GM21528 (cell line): Measurements from ENCODE around the gene TMEFF2.

Source experiments
- ATAC-seq: cut with Tn5 transposase; IDR thresholded peaks from one replicate; pipeline ENCODE4 v1.9.1; 2021; ENCODE audit warnings: mild to moderate bottlenecking, moderate library complexity; ENCODE audit not compliant: unreplicated experiment, low FRiP score

Gene TMEFF2

DNA sequence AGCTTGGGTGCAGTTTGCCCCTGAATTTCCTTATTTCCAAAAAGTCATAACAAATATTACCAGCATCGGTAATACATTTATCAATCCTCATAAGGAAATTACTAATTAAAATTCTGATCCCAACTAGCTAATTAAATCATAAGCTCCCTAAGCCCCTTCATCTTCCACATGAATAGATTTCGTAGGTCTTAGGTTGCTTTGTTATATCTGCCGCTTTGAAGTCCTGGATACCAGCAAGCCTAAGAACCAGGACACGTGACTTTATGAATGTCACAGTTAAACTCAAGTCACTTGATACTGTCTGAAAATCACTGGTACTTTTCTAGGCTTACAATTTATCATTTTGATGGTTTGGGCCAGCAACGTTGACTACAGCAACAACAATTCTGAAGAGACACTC, 213.0 kb downstream of the TMEFF2 start:
- ATAC-seq, result no peak

GRCh38 chr2:191980483-191980882, 214.2 kb downstream of the TMEFF2 start:
- no peak for ATAC-seq

GRCh38 chr2:191979221-191979730, 215.5 kb downstream of the TMEFF2 start:
- no peak for ATAC-seq

- no peak for ATAC-seq
Measured at GRCh38 chr2:191977754-191978153, 217.0 kb downstream of the TMEFF2 start.

DNA sequence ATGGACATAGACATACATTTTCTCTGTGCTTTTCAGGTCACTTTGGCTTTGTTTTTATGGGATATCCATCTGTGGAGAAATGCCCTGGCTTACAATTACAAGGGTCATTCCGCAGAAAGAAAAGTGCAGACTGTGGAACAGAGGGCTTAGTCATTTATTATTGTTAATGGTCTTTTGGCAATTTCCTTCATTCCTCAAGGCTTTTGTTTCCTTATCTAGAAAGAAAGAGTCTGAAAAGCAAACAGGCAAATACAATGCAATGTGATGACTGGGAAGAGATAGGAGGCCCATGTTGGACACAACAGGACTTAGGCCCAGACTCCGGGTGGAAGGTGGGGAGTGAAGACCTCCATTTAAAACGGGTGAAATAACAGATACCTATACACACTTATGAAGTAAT, 218.3 kb downstream of the TMEFF2 start:
- no peak for ATAC-seq

DNA sequence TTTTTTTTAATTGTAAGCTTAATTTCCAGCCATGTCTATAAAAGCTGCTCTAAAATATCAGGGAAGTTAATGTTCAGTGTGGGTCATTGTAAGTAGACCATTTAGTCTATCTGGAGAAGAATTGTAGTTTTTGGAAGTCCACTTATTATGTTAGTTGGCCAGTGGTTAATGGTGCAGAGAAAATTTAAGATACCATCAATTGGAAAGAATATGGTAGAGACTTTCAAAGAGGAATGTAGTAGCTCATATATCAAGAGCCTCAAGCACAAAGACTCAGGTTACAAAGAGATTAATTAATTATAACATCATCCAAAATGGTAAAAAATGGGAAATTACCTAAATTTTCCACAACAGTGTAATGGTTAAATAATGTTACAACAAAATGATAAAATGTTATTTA, 220.1 kb downstream of the TMEFF2 start:
- ATAC-seq, result no peak

DNA sequence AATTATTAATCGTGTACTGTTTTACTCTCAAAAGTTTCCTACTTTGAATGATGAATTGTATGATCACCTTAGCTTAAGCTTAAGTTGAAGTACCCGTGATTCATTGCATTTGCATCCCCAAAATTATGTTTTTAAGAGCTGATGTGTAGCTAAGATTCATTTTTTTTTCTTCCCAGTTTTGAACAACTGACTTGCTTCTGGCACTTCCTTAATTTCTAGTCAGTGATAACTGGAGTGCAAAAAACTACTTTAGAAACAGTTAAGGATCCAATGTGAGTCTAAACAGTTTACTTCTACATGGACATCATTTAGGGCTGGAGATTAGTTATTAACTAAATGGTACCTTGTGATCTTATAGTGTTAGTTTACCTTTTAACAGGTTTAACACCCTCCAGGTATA, 223.9 kb downstream of the TMEFF2 start:
- no peak for ATAC-seq

DNA sequence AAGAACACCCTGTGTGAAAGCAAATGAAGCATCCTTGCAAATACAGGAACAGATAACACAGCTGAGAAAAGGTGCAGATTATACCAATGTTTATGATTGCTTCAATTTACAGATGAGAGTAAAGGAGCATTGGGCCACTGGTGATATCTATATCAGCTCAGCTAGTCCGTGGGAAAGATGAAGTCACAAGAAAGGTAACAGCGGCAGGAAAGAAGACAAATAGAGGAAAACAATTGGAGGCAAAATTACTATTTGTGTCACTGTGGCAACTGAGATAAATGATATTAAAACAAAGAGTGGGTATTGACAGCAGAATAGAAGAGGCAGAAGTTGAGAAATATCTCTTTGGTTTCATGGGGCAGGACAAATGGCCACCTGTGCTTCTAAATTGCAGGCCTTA, 226.6 kb downstream of the TMEFF2 start:
- ATAC-seq, result no peak

- ATAC-seq, result no peak
Measured at GRCh38 chr2:191965733-191966132, 229.0 kb downstream of the TMEFF2 start.

DNA sequence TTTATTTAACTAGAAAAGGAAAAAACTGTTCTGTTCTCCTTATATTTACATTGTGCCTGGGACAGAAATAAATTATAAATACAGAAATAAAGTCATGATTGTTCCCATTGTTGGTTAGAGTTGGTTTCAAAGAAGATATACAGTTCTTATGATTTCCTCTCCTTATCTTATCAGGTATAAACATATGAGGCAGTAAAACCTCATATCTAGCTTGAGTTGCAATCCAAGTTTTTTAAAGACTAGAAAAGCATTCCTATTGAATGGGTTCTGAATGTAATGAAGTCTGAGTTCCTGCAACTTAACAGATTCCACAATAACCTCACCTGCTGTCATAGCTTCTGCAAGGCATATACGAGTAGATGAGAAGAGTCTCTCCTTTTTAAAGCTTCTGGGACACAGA, 233.2 kb downstream of the TMEFF2 start:
- no peak for ATAC-seq

DNA sequence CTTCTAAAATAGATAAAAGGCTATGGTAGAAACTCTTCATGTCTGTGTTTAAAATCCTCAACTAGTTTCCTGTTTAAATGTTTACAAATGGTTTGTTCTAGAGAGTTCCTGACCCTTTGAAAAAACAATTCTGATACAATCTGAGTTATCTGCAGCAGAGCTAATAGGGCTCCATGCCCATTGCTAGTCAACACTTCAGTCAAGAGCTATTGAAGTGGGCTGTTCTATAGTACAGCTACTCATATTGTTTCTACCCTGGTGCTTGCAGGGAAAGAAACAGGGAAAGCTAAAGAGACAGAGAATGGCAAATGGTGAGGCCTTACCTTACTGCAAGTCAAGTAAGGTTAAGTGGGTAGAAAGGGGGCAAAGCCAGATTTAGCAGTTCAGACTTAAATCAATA, 235.5 kb downstream of the TMEFF2 start:
- ATAC-seq, result no peak

GRCh38 chr2:191957996-191958860, 236.5 kb downstream of the TMEFF2 start:
- ATAC-seq, result no peak

DNA sequence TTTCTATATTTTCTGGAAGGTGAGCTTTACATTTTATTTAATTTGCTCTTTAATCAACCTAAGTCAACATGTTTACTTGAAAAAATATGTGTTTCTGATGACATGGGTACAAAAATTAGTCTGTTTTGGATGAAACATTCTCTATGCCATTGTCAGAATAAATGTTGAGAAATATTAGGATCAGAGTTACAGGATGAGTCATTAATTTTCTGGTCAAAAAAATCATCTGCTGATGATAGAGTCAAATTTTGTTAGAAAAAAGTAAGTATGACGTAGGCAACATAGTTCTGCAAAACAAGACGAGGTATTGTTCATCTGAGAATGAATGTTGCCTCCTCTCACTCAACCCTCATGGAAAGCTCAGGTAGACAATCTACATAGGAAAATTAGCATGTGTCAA, 240.3 kb downstream of the TMEFF2 start:
- ATAC-seq, result no peak

GRCh38 chr2:191952515-191953270, 242.0 kb downstream of the TMEFF2 start:
- no peak for ATAC-seq

- no peak for ATAC-seq
Measured at GRCh38 chr2:191951832-191952231, 242.9 kb downstream of the TMEFF2 start.

- ATAC-seq, result no peak
Measured at GRCh38 chr2:191951376-191951775, 243.4 kb downstream of the TMEFF2 start.

DNA sequence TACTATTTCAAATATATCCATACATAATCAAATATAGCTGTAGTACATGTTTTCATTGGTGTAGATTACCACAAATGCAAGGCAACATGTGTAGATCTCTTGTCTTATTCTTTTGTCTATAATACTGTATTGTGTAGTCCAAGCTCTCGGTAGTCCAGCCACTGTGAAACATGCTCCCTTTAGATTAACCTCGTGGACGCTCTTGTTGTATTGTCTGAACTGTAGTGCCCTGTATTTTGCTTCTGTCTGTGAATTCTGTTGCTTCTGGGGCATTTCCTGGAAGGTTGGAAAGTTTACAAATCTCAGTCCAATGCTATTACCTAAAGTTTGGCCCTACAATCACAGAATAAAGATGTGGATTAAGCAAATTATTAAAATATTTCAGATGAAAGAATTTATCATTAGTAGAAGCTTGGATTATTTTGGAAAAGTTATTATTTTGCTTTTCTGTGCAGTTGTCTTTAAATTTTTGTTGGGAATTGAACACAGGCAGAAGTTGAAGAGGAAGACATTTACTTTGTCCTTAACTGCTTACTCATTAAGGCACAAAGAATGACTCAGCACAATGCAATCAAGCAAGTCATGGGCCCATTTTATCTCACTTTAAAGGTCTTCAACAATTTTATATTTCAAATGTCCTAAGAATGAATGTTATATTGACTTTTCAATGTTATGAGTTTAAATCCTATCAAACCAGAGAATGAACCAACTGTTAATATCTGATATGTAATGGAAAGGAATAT, 244.4 kb downstream of the TMEFF2 start:
- no peak for ATAC-seq

- ATAC-seq, result no peak
Measured at GRCh38 chr2:191947235-191947634, 247.5 kb downstream of the TMEFF2 start.

- no peak for ATAC-seq
Measured at GRCh38 chr2:191946471-191947182, 248.1 kb downstream of the TMEFF2 start.

- ATAC-seq, result no peak
Measured at GRCh38 chr2:191945623-191946022, 249.1 kb downstream of the TMEFF2 start.
